Lower leg skin (tissue), 3 donors: ENCODE data around the gene KCNJ9.

Experiments used
- CTCF ChIP-seq, 3 donors: fragments of 450-650 bp; IDR thresholded peaks; one replicate each; pipeline ENCODE4 v1.5.1; 2016; ENCODE audit warnings: antibody characterized with exemption in 3 of 3, mild to moderate bottlenecking in 3 of 3, moderate library complexity in 2 of 3
- POLR2A ChIP-seq, 2 donors: fragments of 450-650 bp; IDR thresholded peaks; one replicate each; pipeline ENCODE4 v1.6.1; 2016 to 2017; ENCODE audit warnings: antibody characterized with exemption in 2 of 2, mild to moderate bottlenecking in 1 of 2, moderate library complexity in 1 of 2

- TF ChIP-seq CTCF (IDR thresholded peaks at IDR 0.05) (no peak), POLR2A (IDR thresholded peaks at IDR 0.05) (no peak)
Measured at GRCh38 chr1:160118928-160119327, 37.6 kb downstream of the KCNJ9 start.
